SU-DHL-6 (cell line): ENCODE data around the gene GBA2.

ENCODE experiments used
- CTCF ChIP-seq: fragments of 200-600 bp; sonication (generic); IDR thresholded peaks from one replicate; pipeline ENCODE4 v1.5.1; 2017; ENCODE audit warnings: antibody characterized with exemption, mild to moderate bottlenecking, low read length, moderate library complexity; ENCODE audit not compliant: insufficient read depth, poor library complexity, severe bottlenecking
- EZH2phosphoT487 ChIP-seq: fragments of 200-600 bp; sonication (generic), shearing (Covaris generic); conservative IDR thresholded peaks from 2 replicates; pipeline ENCODE4 v1.6.1; 2018; ENCODE audit warnings: mild to moderate bottlenecking, antibody characterized with exemption, low read length, moderate library complexity, mixed read lengths

GRCh38 chr9:35714579-35715252, 34.3 kb downstream of the GBA2 start:
- TF ChIP-seq CTCF (no peak), EZH2phosphoT487 (no peak)
